ENCODE measurements around the gene OR6T1.

The OR6T1 gene, protein sequence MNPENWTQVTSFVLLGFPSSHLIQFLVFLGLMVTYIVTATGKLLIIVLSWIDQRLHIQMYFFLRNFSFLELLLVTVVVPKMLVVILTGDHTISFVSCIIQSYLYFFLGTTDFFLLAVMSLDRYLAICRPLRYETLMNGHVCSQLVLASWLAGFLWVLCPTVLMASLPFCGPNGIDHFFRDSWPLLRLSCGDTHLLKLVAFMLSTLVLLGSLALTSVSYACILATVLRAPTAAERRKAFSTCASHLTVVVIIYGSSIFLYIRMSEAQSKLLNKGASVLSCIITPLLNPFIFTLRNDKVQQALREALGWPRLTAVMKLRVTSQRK

DNA sequence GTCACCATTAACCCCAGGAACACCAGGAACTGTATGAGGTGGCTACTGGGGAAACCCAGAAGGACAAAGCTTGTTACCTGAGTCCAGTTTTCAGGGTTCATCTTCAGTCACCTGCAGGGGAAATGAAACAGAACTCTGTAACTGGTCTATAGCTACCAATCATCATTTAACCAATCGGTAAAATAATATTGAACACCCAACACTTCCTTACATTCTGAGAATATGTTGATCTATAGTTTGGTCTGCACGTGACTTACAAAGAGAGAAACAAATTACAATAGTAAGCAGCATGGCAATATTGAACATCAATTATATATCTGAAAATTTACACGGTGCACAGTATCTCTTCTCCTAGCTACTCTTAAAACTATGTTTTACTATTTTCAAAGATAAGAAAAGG, at the start of gene OR6T1:
OR6T1 (minus strand) TSS at position 101 of the 400 bp plus-strand sequence; CDS start at position 101, 0 bp downstream.
- DNase-seq, result no peak

DNA sequence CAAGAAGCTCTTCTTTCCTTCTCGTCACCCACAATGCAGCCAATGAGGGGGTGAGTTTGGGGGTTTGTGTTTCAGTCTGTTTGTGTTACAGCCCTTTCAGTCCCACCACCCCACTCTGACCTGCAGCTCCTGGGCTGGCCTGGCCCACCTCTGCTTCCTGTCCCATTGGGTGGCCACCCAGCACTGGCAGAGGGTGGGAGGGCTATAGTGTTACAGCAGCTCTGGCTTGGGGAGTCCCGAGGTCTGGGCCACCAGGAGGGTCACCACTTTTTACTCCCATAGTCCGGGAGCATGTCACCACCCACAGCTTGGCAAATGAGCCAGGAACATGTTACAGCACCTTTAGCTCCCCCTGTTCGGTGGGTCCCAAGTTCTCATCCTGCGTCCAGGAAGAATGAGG, 35.7 kb upstream of the OR6T1 start:
- no peak for DNase-seq

DNA sequence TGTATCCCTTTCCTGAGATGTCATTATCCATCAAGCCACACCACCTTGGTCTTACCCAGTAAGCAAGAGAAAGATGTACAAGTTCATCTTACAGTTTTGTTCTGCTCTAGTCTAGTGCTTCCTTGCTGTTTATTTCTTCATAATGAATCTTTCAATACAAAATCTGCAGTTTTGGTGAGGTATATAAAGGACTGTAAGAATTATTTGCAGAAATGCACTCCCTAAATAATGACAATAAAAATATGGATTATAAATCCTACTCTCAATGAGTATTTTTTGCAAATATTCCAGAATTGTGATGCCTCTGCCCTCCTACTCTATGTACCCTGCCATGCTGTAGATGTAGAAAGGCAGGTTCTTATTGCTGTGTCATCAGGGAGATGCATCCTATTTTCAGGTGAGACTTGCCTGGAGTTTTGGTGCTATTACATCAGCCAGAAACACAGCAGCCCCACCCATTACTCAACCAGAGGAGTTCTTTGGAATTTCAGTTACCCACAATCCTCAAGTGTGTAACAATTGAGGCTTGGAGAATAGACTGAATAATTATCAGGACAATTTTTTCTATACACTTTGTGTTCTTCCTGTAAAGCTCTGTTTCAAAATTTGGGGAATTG, 34.2 kb upstream of the OR6T1 start, which contains the start of gene OR10S1:
OR10S1 (minus strand) TSS at position 51 of the 617 bp plus-strand sequence. CDS start 117 bp downstream, outside the sequence.
- no peak for DNase-seq

DNA sequence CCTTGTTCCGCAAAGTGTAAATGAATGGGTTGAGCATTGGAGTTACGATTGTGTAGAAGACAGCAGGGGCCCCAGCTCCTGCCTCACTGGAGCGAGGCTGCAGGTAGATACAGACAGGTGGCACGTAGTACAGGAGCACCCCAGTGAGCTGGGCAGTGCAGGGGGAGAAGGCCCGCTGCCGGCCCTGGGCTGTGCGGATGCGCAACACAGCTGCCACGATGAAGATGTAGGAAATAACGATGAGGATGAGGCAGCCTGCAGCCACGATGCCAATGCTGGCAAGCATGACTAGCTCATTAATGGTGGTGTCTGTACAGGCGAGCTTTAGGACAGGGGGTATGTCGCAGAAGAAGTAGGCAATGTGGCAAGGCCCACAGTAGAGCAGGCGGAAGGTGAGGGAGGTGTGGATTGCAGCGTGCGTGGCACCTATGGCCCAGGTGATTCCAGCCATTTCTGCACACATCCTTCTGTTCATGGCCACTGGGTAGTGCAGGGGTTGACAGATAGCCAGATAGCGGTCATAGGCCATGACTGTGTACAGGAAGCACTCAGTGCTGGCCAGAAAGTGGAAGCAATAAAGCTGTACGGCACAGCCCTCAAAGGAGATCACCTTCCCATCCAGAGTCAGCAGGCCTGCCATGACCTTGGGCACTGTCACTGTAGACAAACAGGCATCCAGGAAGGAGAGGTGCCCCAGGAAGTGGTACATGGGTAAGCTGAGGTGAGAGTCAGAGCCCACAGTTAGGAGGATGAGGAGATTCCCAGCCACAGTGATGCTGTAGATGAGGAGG, 33.3 kb upstream of the OR6T1 start:
- no peak for DNase-seq

DNA sequence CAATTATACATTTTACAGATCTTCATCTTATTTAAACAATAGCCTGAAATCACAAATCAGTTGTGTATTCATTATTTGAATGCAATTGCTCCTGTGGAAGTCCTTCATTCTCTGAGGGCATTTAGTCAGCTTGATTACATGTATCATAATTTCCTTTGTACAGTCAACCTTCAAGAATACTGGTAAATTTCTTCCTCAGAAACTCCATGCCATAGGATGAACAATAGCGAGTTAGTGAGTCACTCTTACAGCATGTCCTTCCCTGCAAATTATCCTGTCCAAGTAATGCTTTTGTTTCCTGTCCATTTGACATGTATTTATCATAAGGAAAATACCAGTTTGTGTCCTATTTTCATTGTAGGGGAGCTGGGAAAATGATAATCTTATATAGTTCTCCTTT, 30.2 kb upstream of the OR6T1 start:
- DNase-seq, result peak; percentile 70

DNA sequence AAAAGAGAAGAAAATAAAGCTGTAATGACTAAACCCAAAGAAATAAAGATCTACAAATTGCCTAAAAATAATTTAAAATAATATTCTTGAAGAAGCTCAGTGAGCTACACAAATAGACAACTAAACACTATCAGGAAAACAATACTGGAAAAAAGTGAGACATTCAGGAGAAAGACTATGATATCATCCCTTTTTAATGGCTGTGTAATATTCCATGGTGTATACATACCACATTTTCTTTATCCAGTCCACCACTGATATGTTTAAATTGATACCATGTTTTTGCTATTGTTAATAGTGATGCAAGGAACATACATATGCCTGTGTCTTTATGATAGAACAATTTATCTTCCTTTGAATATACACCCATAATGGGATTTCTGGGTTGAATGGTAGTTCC, 13.1 kb upstream of the OR6T1 start:
- no peak for DNase-seq

DNA sequence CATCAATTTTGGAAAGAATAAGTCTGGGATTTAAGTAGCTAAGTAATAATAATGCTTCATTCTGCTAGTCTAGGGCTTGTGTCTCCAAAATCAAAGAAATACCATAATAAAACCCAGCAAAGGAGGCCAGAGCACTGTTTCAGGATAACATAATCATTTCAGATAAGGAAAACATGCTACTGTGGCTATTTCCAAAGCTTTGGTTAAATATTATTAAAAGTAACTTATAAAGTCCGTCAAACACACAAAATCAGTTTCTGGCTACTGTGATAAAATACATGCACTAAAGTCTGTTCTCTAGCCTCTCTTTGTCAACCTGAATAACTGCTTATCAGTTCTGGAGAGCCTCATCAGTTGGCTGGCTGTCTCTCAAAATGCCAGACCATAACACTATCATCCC, 1.5 kb upstream of the OR6T1 start:
- no peak for DNase-seq

DNA sequence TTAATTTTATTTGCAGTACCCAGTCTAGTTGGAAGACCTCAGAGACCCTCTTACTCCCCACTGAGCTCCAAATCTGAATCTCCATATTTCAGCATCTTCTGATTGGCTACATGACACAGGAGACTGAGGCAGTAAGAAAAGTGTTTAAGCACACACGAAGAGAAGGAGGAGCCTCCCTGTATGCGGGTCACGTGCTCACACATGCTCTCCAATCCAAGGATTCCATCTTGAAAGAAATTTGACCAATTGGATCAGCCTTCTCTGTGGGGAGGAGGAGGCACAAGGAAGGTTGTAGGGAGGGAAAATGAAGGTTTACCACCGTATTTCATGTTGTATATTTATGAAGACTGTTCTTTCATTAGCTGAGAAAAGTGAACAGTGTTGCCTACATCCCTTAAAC, 1.2 kb downstream of the OR6T1 start:
- no peak for DNase-seq

DNA sequence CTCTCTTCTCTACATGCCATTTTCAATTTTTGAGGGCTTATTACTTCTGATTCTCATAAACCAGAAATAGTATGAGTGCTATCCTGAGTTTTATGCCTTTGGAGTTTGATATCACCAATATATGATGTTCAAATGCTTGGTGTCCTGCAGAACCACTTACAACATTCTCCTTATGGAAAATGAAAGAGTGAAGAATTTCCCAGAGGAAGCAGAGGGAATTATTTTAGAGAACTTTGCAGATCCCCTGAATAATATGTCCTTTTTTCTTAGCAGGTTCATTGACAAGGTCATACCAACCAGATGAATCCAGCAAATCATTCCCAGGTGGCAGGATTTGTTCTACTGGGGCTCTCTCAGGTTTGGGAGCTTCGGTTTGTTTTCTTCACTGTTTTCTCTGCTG, 4.3 kb downstream of the OR6T1 start, which contains the start of gene OR4D5:
OR4D5 (plus strand) TSS at position 301 of the 400 bp plus-strand sequence; CDS start at position 301, 0 bp downstream.
- no peak for DNase-seq

DNA sequence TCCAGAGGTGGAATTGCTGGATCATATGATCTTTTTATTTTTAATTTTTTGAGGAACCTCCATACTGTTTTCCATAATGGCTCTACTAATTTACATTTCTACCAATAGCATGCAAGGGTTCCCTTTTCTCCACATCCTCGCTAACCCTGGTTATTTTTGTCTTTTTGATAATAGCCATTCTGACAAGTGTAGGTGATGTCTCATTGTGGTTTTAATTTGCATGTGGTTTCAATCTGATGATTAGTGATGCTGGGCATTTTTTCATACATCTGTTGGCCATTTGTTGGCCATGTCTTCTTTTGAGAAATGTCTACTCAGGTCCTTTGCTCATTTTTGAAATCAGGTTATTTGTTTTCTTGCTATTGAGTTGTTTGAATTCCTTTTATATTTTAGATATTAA, 19.6 kb downstream of the OR6T1 start:
- no peak for DNase-seq

DNA sequence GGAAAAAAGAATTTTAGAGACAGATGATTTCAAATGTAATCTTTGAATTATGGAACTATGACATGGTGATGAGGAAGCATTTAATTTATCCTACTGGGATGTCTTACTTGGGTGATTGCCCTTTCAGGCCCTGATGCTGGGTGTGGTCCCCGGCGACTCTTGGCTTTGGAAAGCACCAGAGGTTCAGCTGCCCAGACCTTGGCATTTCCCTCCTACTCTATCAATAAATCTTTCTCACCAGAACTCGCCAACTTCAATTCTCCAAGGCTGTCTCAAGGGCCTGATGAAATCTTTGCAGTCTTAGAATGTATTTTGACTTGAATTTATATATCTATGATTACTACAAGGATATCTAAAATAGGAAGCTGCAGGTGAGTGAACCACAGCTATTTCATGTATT, 22.7 kb downstream of the OR6T1 start:
- no peak for DNase-seq

DNA sequence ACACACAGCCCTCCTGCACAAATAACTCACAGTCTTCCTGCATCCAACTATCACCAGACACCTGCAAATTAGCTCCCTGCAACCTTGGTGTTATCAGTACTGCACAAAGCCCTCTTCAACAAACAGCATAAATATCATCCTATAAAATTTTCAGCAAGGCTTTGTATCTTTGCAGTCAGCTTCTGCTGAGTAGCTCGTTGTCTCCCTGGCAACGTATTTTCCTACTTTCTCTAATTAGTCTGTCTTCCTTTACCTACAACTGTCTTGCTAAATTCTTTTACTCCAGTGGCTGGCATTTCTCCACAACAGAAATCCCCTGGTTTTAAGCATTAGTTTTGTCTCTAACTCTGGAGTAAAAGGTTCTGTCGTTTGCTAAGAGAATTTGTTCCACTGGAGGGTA, 37.8 kb downstream of the OR6T1 start:
- DNase-seq, result no peak

DNA sequence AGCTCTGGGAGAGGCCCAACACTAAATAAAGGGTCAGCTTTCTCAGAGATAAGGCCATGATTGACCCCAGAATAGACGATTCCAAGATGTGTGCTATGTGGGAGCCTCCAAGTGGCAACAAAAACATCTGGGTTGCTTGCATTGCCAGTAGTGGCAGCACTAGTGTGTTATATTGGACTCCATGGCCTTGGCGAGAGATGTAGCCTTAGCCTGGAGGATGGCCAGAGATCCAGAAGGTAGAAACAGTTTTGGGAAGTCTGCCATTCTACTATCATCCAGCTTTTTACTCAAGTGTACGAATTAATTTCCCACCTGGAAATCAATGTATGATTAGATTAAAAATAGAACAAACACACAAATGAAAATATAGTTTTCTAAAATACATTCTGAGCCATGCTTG, 38.7 kb downstream of the OR6T1 start:
- no peak for DNase-seq

DNA sequence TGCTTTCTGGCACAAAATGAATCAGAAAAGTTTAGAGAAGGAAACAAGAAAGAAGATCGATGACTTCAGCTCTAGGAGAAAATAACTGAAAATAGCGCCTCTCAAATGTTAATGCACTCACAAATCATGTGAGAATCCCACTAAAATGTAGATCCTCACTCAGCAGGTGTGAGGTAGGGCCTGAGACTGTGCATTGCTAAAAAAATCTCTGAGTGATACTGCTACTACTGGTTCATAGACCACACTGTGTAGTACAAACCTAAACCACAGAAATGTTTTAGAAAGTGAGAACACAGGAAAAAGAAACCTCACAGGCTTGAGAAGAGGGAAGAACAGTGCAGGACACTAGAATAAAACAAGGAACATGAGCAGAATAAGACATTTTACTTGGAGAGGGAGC, 39.7 kb downstream of the OR6T1 start:
- DNase-seq, result no peak

DNA sequence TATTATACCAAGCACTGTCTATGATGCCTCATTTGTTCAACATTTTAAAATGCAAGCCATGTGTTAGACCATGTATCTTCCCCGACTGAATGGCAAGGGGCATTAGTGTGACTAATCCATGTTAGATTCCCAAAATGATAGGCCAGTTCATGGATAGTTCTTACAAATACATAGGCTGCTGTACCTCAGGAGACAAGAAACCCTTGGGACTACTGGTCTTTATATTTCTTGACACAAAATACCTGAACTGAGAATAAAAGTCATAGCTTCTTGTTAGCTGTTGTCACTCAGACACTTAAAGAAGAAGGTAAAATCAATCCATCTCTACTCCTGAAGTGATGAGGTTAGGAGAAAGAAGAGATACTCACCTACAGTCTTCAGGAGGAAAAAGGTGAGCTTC, 41.8 kb downstream of the OR6T1 start, which contains the start of gene OR8D4:
OR8D4 (plus strand) TSS at position 301 of the 400 bp plus-strand sequence. CDS start 4,265 bp downstream, outside the sequence.
- DNase-seq, result no peak

DNA sequence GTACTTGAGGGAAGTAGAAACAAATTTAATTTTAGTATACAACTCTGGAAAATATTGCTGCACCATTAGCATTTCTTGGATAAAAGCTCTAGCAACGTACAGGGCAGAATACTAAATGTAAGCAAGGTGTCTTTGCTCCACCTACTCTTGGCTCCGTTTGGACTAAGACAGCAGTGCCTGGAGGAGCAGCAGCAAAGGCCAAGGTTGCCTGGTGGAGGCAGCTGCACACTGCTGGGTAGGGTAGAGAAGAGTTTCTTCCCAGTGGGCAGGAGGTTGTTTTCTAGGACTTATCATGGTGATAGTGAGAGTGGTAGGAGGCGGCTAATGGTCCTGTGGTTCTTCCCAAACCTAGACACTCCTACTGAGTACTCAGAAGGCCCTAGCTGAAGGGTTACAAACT, 43.8 kb downstream of the OR6T1 start:
- DNase-seq, result no peak
